ENCODE measurements around the gene CRB3. TPM values are rescaled to one million over a fixed set of nuclear protein-coding genes. Genes with fewer than 3 reads are reported as not detected.

The CRB3 gene
- total and polyA plus RNA-seq, 7 experiments from 2014 or later, result 0.44 to 10.1 (median 6.5) TPM

DNA sequence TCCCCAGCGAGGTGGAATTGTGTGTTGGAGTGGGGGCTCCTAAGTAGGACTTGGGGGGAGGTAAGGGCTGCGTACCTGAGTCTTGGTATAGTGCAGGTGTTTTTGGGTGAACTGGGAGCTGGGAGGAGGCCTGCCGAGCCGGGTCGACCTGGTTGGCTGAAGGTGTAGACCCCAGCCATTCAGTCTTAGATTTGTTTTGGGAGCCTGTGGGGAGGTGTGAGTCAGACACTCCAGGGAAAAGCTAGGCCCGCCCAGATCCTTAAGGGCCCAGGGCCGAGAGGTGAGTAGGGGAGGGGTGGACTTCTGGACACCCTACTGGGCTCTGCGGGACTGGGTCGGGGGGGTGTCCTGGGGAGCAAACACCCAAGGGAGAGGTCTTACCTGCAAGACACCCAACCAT is 935 bp downstream of the CRB3 start:
- Histone ChIP-seq H3K36me3 (ENCODE audit: control insufficient read depth in 2 of 3, insufficient read depth in 3 of 3, low read length in 3 of 3) (peaks cover 0 to 35% (median 0%) of the 10 kb centered on the region in 3 experiments), H3K4me3 (ENCODE audit: low read length) (no peak overlapping the region), H3K4me1 (ENCODE audit: control insufficient read depth in 2 of 2, insufficient read depth in 2 of 2, low read length in 2 of 2) (peaks cover 0 to 4% of the 10 kb centered on the region in 2 donors), H3K9me3 (ENCODE audit: control insufficient read depth in 2 of 3, low read length in 3 of 3) (no peaks in the 10 kb centered on the region), H3K27me3 (ENCODE audit: control insufficient read depth in 2 of 2, insufficient read depth in 2 of 2, low read length in 2 of 2) (no peaks in the 10 kb centered on the region), H3K27ac (ENCODE audit: low read depth, low read length) (peak overlapping the region; percentile 64)
- ATAC-seq, result no peak
- CTCF ChIA-PET, result no interaction called here
- Mint-ChIP-seq H3K27me3 (peaks cover 0 to 8% (median 0%) of the 10 kb centered on the region in 5 donors), H3K9me3 (peaks cover 0 to under 1% (median 0%) of the 10 kb centered on the region in 11 donors), H3K4me1 (peaks cover 4 to 28% (median 25%) of the 10 kb centered on the region in 7 donors), H3K36me3 (peaks cover 0 to 15% (median 5%) of the 10 kb centered on the region in 5 donors), H3K27ac (peak overlapping the region in 8 of 9 donors; percentile 68 to 85 (median 78)), H3K4me3 (peak overlapping the region; percentile 23 to 84 (median 74))
- intact Hi-C loops (cut with micrococcal nuclease), result no loop called here
- DNase-seq, result no peak
- POLR2A ChIA-PET, result interaction anchor here (4.3 kb wide), 1 partner anchor 17 kb away, joined by 24 read pairs; the partner anchor contains the start of gene DENND1C

DNA sequence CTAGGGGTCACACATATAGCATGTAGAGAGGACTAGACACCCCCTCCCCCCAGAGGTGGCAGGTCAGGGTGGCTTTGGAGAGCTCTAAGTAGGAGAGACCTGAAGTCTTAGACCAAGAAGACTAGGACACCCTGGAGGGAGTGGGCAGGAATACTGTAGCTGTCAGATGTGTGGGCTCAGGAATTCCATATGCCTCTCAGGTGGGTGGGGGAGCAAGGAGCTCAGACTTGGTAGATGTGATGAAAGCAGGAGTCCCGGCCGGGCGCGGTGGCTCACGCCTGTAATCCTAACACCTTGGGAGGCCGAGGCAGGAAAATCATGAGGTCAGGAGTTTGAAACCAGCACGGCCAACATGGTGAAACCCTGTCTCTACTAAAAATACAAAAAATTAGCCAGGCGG is 1.6 kb downstream of the CRB3 start:
- Histone ChIP-seq H3K4me1 (ENCODE audit: control insufficient read depth in 2 of 2, insufficient read depth in 2 of 2, low read length in 2 of 2) (peaks cover 0 to 4% of the 10 kb centered on the region in 2 donors), H3K4me3 (ENCODE audit: low read length) (no peak overlapping the region), H3K9me3 (ENCODE audit: control insufficient read depth in 2 of 3, low read length in 3 of 3) (no peaks in the 10 kb centered on the region), H3K27ac (ENCODE audit: low read depth, low read length) (no peak overlapping the region), H3K36me3 (ENCODE audit: control insufficient read depth in 2 of 3, insufficient read depth in 3 of 3, low read length in 3 of 3) (peaks cover 0 to 42% (median 0%) of the 10 kb centered on the region in 3 experiments), H3K27me3 (ENCODE audit: control insufficient read depth in 2 of 2, insufficient read depth in 2 of 2, low read length in 2 of 2) (no peaks in the 10 kb centered on the region)
- peak overlapping the region in 3 of 10 donors; percentile 13 to 81 (median 68) for H3K4me3 Mint-ChIP-seq
- H3K36me3 Mint-ChIP-seq, result peaks cover 0 to 19% (median 8%) of the 10 kb centered on the region in 5 donors
- ChIA-PET POLR2A (interaction anchor here (4.3 kb wide), 1 partner anchor 16 kb away, joined by 24 read pairs; the partner anchor contains the start of gene DENND1C), CTCF (interaction anchor here (0.5 kb wide), 1 partner anchor 140 kb away, joined by 3 read pairs; no protein-coding TSS in a partner anchor)
- intact Hi-C loops (cut with micrococcal nuclease), result no loop called here
- peaks cover 0 to 8% (median 0%) of the 10 kb centered on the region in 5 donors for H3K27me3 Mint-ChIP-seq
- no peaks in the 10 kb centered on the region for H3K9me3 Mint-ChIP-seq
- ATAC-seq (no peak), DNase-seq (no peak)
- H3K4me1 Mint-ChIP-seq, result peaks cover 3 to 23% (median 18%) of the 10 kb centered on the region in 7 donors
- H3K27ac Mint-ChIP-seq, result peak overlapping the region in 6 of 9 donors; percentile 52 to 85 (median 77)

GRCh38 chr19:6466526-6467248 is 2.6 kb downstream of the CRB3 start:
- intact Hi-C loops (cut with micrococcal nuclease), result no loop called here
- H3K4me1 Mint-ChIP-seq, result peaks cover 3 to 22% (median 17%) of the 10 kb centered on the region in 7 donors
- H3K36me3 ChIP-seq (ENCODE audit: control insufficient read depth in 2 of 3, insufficient read depth in 3 of 3, low read length in 3 of 3), result peaks cover 0 to 52% (median 0%) of the 10 kb centered on the region in 3 experiments
- DNase-seq (no peak), ATAC-seq (no peak)
- ChIA-PET POLR2A (interaction anchor here (0.6 to 1.9 kb wide), 2 partner anchors 15 to 19 kb away, joined by 3 to 8 read pairs; partner anchors contain the start of gene DENND1C), CTCF (no interaction called here)
- peaks cover 0 to 4% of the 10 kb centered on the region in 2 donors for H3K4me1 ChIP-seq (ENCODE audit: control insufficient read depth in 2 of 2, insufficient read depth in 2 of 2, low read length in 2 of 2)
- H3K9me3 Mint-ChIP-seq, result no peaks in the 10 kb centered on the region
- H3K4me3 Mint-ChIP-seq, result peak overlapping the region in 1 of 10 donors; percentile 50
- H3K27me3 ChIP-seq (ENCODE audit: control insufficient read depth in 2 of 2, insufficient read depth in 2 of 2, low read length in 2 of 2), result no peaks in the 10 kb centered on the region
- H3K27ac Mint-ChIP-seq, result peak overlapping the region in 7 of 9 donors; percentile 8 to 59 (median 36)
- no peak overlapping the region for H3K4me3 ChIP-seq (ENCODE audit: low read length)
- H3K27me3 Mint-ChIP-seq, result peaks cover 0 to 8% (median 0%) of the 10 kb centered on the region in 5 donors
- H3K36me3 Mint-ChIP-seq, result peaks cover 0 to 24% (median 9%) of the 10 kb centered on the region in 5 donors
- H3K27ac ChIP-seq (ENCODE audit: low read depth, low read length), result no peak overlapping the region
- no peaks in the 10 kb centered on the region for H3K9me3 ChIP-seq (ENCODE audit: control insufficient read depth in 2 of 3, low read length in 3 of 3)

GRCh38 chr19:6467384-6467783 is 3.3 kb downstream of the CRB3 start:
- Mint-ChIP-seq H3K9me3 (no peaks in the 10 kb centered on the region), H3K36me3 (peaks cover 0 to 24% (median 9%) of the 10 kb centered on the region in 5 donors), H3K4me3 (no peak overlapping the region), H3K27ac (peak overlapping the region in 2 of 9 donors; percentile 41 to 43), H3K27me3 (peaks cover 0 to 6% (median 0%) of the 10 kb centered on the region in 5 donors), H3K4me1 (peaks cover 3 to 18% (median 12%) of the 10 kb centered on the region in 7 donors)
- intact Hi-C loops (cut with micrococcal nuclease), result no loop called here
- Histone ChIP-seq H3K27me3 (ENCODE audit: control insufficient read depth in 2 of 2, insufficient read depth in 2 of 2, low read length in 2 of 2) (no peaks in the 10 kb centered on the region), H3K27ac (ENCODE audit: low read depth, low read length) (no peak overlapping the region), H3K9me3 (ENCODE audit: control insufficient read depth in 2 of 3, low read length in 3 of 3) (no peaks in the 10 kb centered on the region), H3K36me3 (ENCODE audit: control insufficient read depth in 2 of 3, insufficient read depth in 3 of 3, low read length in 3 of 3) (peaks cover 0 to 57% (median 0%) of the 10 kb centered on the region in 3 experiments), H3K4me3 (ENCODE audit: low read length) (no peak overlapping the region), H3K4me1 (ENCODE audit: control insufficient read depth in 2 of 2, insufficient read depth in 2 of 2, low read length in 2 of 2) (peaks cover 0 to 4% of the 10 kb centered on the region in 2 donors)
- ATAC-seq (no peak), DNase-seq (no peak)
- ChIA-PET CTCF (no interaction called here), POLR2A (interaction anchor here (1.9 kb wide), 1 partner anchor 14 kb away, joined by 8 read pairs; the partner anchor contains the start of gene DENND1C)

DNA sequence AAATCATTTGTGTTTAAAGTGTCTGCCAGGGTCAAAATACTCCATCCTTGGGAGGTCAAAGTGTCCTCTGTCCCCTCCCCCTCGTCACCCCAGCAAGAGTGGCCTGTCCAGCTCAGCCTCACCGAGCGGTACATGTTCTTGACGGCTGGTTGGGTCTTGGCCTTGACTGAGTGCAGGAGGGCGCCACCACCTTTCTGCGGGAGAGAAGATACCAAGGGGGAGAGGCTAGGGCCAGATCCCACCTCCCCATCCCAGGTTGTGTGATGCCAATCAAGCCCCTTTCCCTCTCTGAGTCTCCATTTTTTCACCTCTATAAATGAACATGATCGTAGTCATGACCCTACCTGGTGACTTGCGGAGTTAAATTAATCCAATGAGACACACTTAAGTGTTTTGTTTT is 6.1 kb downstream of the CRB3 start:
- Histone ChIP-seq H3K4me3 (ENCODE audit: low read length) (no peak overlapping the region), H3K9me3 (ENCODE audit: control insufficient read depth in 2 of 3, low read length in 3 of 3) (no peaks in the 10 kb centered on the region), H3K4me1 (ENCODE audit: control insufficient read depth in 2 of 2, insufficient read depth in 2 of 2, low read length in 2 of 2) (no peaks in the 10 kb centered on the region), H3K27ac (ENCODE audit: low read depth, low read length) (no peak overlapping the region), H3K27me3 (ENCODE audit: control insufficient read depth in 2 of 2, insufficient read depth in 2 of 2, low read length in 2 of 2) (no peaks in the 10 kb centered on the region), H3K36me3 (ENCODE audit: control insufficient read depth in 2 of 3, insufficient read depth in 3 of 3, low read length in 3 of 3) (peaks cover 0 to 78% (median 0%) of the 10 kb centered on the region in 3 experiments)
- POLR2A ChIA-PET, result interaction anchor here (1.0 to 1.1 kb wide), 2 partner anchors 9 to 13 kb away, joined by 6 read pairs; no protein-coding TSS in a partner anchor
- intact Hi-C loops (cut with micrococcal nuclease), result no loop called here
- H3K4me1 Mint-ChIP-seq, result peaks cover 0 to 6% (median 0%) of the 10 kb centered on the region in 7 donors
- no peak for ATAC-seq
- H3K27me3 Mint-ChIP-seq, result peaks cover 0 to under 1% (median 0%) of the 10 kb centered on the region in 5 donors
- H3K4me3 Mint-ChIP-seq, result no peak overlapping the region
- CTCF ChIA-PET, result interaction anchor here (0.6 to 1.2 kb wide), 2 partner anchors 11 to 35 kb away, joined by 3 read pairs; partner anchors contain the start of gene DENND1C
- H3K27ac Mint-ChIP-seq, result peak overlapping the region in 3 of 9 donors; percentile 16 to 52 (median 41)
- peaks cover 0 to 30% (median 12%) of the 10 kb centered on the region in 5 donors for H3K36me3 Mint-ChIP-seq
- DNase-seq, result no peak
- H3K9me3 Mint-ChIP-seq, result no peaks in the 10 kb centered on the region

DNA sequence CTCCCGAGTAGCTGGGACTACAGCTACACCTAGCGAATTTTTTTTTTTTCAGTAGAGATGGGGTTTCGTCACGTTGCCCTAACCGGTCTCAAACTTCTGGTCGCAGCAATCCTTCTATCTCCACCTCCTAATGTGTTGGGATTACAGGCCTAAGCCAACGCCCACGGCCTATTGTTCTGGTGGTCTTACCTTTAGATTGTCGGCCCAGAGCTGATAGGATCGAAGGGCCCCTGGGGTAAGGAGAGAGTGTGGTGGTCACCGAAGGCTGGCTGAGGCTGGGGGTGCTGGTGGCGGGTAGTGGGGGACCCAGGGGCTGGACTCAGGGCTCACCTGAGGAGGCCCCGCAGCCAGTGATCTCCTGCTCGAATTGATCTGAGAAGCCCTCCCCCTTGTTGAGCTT is 7.0 kb downstream of the CRB3 start:
- Mint-ChIP-seq H3K4me1 (peaks cover 0 to 4% (median 0%) of the 10 kb centered on the region in 7 donors), H3K27ac (peak overlapping the region in 3 of 9 donors; percentile 9 to 53 (median 41)), H3K36me3 (peaks cover 0 to 30% (median 12%) of the 10 kb centered on the region in 5 donors), H3K27me3 (no peaks in the 10 kb centered on the region), H3K9me3 (no peaks in the 10 kb centered on the region), H3K4me3 (no peak overlapping the region)
- ATAC-seq, result no peak
- Histone ChIP-seq H3K27me3 (ENCODE audit: control insufficient read depth in 2 of 2, insufficient read depth in 2 of 2, low read length in 2 of 2) (no peaks in the 10 kb centered on the region), H3K9me3 (ENCODE audit: control insufficient read depth in 2 of 3, low read length in 3 of 3) (no peaks in the 10 kb centered on the region), H3K27ac (ENCODE audit: low read depth, low read length) (no peak overlapping the region), H3K36me3 (ENCODE audit: control insufficient read depth in 2 of 3, insufficient read depth in 3 of 3, low read length in 3 of 3) (peaks cover 6 to 87% (median 7%) of the 10 kb centered on the region in 3 experiments), H3K4me1 (ENCODE audit: control insufficient read depth in 2 of 2, insufficient read depth in 2 of 2, low read length in 2 of 2) (no peaks in the 10 kb centered on the region), H3K4me3 (ENCODE audit: low read length) (no peak overlapping the region)
- intact Hi-C loops (cut with micrococcal nuclease), result no loop called here
- ChIA-PET POLR2A (interaction anchor here (1.0 kb wide), 1 partner anchor 14 kb away, joined by 6 read pairs; no protein-coding TSS in a partner anchor), CTCF (no interaction called here)
- no peak for DNase-seq

All from naive thymus-derived CD4-positive, alpha-beta T cell (primary cell).